Fibroblast of lung (primary cell): ENCODE measurements around the gene TCIRG1.

Experiments
- EZH2 ChIP-seq: IDR thresholded peaks from 2 replicates; pipeline ENCODE4 v1.5.1; 2012; ENCODE audit warnings: low read length, control low read depth, mild to moderate bottlenecking; ENCODE audit errors: missing control alignments
- TF ChIP-seq, protein P1 (sequence below), 2 donors: IDR thresholded peaks in 1 of 2; conservative IDR thresholded peaks in 1 of 2; 1 replicate in 1 of 2; 2 replicates in 1 of 2; pipeline ENCODE4 v1.5.1; 2011 to 2012; ENCODE audit warnings: low read length in 2 of 2, control low read depth in 1 of 2, inconsistent platforms in 1 of 2, low read depth in 1 of 2, mild to moderate bottlenecking in 1 of 2

DNA sequence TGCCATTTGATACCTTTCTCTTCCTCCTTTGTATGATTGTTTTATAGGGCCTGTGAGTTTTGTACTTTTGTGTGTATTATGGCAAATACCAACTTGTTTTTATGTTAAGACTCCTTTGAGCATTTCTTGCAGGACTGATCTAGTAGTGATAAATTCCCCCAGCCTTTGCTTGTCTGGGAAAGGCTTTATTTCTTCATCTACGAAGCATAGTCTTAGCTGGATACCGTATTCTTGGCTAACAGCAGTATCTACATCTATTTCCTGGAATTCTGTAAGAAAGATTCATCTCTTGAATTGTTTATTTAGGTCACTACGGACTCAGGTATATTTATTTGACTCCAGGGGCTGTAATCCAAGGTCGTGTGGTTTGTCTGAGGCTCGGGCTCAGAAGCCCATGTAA lies 14.3 kb upstream of the TCIRG1 start:
- TF ChIP-seq, protein P1, sequence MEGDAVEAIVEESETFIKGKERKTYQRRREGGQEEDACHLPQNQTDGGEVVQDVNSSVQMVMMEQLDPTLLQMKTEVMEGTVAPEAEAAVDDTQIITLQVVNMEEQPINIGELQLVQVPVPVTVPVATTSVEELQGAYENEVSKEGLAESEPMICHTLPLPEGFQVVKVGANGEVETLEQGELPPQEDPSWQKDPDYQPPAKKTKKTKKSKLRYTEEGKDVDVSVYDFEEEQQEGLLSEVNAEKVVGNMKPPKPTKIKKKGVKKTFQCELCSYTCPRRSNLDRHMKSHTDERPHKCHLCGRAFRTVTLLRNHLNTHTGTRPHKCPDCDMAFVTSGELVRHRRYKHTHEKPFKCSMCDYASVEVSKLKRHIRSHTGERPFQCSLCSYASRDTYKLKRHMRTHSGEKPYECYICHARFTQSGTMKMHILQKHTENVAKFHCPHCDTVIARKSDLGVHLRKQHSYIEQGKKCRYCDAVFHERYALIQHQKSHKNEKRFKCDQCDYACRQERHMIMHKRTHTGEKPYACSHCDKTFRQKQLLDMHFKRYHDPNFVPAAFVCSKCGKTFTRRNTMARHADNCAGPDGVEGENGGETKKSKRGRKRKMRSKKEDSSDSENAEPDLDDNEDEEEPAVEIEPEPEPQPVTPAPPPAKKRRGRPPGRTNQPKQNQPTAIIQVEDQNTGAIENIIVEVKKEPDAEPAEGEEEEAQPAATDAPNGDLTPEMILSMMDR (conservative IDR thresholded peaks at IDR 0.05 in 1 of 2, IDR thresholded peaks at IDR 0.05 in 1 of 2; ENCODE audit: low read depth in 1 of 2, low read length in 2 of 2) = no peak
- TF ChIP-seq EZH2 = no peak
